H1 (cell line): ENCODE results near the gene PVALB.

Source experiments
- EP300 ChIP-seq, 2 experiments: IDR thresholded peaks; 1 replicate in 1 of 2; 2 replicates in 1 of 2; pipeline ENCODE4 v1.6.1; 2011 to 2012; ENCODE audit warnings: low read depth in 2 of 2, low read length in 2 of 2, mild to moderate bottlenecking in 2 of 2, borderline replicate concordance in 1 of 2, inconsistent platforms in 1 of 2, moderate library complexity in 1 of 2
- EZH2 ChIP-seq: fragments of 200-600 bp; sonication (generic); IDR thresholded peaks from 2 replicates; pipeline ENCODE4 v1.7.1; 2012; ENCODE audit warnings: low read depth, mild to moderate bottlenecking, moderate library complexity, low read length, inconsistent platforms; ENCODE audit not compliant: severe bottlenecking
- SAP30 ChIP-seq: fragments of 300-600 bp; sonication (generic); IDR thresholded peaks from 2 replicates; pipeline ENCODE4 v1.7.1; 2012; ENCODE audit warnings: low read length, moderate library complexity, mild to moderate bottlenecking, inconsistent platforms; ENCODE audit not compliant: insufficient read depth, insufficient replicate concordance
- YY1 ChIP-seq: IDR thresholded peaks from 2 replicates; pipeline ENCODE4 v1.6.1; 2011; ENCODE audit warnings: low read depth, mild to moderate bottlenecking, low read length
- TF ChIP-seq, protein P1 (sequence below), 3 experiments: IDR thresholded peaks; 1 replicate in 2 of 3; 2 replicates in 1 of 3; pipeline versions ENCODE4 v1.5.1 to v1.6.1; 2011; ENCODE audit warnings: low read length in 3 of 3, mild to moderate bottlenecking in 3 of 3, inconsistent platforms in 2 of 3, low read depth in 1 of 3, moderate library complexity in 1 of 3; ENCODE audit not compliant: insufficient read depth in 1 of 3; ENCODE audit errors: control extremely low read depth in 1 of 3

GRCh38 chr22:36840106-36840505 lies 23.3 kb upstream of the PVALB start:
- TF ChIP-seq EZH2, result no peak
- TF ChIP-seq, protein P1, sequence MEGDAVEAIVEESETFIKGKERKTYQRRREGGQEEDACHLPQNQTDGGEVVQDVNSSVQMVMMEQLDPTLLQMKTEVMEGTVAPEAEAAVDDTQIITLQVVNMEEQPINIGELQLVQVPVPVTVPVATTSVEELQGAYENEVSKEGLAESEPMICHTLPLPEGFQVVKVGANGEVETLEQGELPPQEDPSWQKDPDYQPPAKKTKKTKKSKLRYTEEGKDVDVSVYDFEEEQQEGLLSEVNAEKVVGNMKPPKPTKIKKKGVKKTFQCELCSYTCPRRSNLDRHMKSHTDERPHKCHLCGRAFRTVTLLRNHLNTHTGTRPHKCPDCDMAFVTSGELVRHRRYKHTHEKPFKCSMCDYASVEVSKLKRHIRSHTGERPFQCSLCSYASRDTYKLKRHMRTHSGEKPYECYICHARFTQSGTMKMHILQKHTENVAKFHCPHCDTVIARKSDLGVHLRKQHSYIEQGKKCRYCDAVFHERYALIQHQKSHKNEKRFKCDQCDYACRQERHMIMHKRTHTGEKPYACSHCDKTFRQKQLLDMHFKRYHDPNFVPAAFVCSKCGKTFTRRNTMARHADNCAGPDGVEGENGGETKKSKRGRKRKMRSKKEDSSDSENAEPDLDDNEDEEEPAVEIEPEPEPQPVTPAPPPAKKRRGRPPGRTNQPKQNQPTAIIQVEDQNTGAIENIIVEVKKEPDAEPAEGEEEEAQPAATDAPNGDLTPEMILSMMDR (IDR thresholded peaks at IDR 0.05; ENCODE audit: control extremely low read depth in 1 of 3, insufficient read depth in 1 of 3, low read depth in 1 of 3, low read length in 3 of 3), result no peak
- no peak for TF ChIP-seq EP300 (IDR thresholded peaks at IDR 0.05; ENCODE audit: borderline replicate concordance in 1 of 2, low read depth in 2 of 2, low read length in 2 of 2)
- TF ChIP-seq SAP30, result no peak
- no peak for TF ChIP-seq YY1
